ENCODE measurements around the gene MGAT5B. TPM values are rescaled to one million over a fixed set of nuclear protein-coding genes. Genes with fewer than 3 reads are reported as not detected.

MGAT5B gene
- total RNA-seq, 1 donor from 2014 or later, result 6.3 TPM

DNA sequence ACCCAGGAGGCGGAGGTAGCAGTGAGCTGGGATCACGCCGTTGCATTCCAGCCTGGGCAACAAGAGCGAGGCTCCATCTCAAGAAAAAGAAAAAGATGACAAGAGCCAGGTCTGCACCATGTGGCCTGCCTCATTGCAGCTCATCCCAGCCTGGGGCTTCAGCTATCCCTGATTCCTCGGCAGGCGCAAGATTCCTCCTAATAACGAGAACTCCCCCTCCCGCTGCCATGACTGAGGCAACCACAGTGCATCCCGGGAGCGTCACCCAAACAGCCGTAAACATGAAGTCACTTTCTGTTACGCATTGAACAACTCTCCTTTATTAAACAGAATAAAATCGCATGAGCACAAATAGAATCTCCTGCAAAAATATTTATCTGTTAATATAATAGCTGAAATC, 120.6 kb downstream of the MGAT5B start:
- Histone ChIP-seq H3K9ac (ENCODE audit: low read length) (no peak overlapping the region), H3K27ac (ENCODE audit: low read depth, low read length) (no peak overlapping the region), H3K4me3 (ENCODE audit: insufficient read depth, low read depth, low read length) (no peak overlapping the region), H3K9me3 (ENCODE audit: insufficient read depth, low read depth, low read length) (no peaks in the 10 kb centered on the region), H3K4me2 (ENCODE audit: low read length) (no peak overlapping the region), H2AFZ (ENCODE audit: low read depth, low read length) (no peak overlapping the region), H4K20me1 (ENCODE audit: insufficient read depth, low read length) (no peaks in the 10 kb centered on the region), H3K36me3 (ENCODE audit: insufficient read depth, low read length) (no peaks in the 10 kb centered on the region), H3K79me2 (ENCODE audit: insufficient read depth, low read length) (no peaks in the 10 kb centered on the region), H3K4me1 (ENCODE audit: insufficient read depth, low read length) (no peaks in the 10 kb centered on the region), H3K27me3 (ENCODE audit: insufficient read depth, low read length) (peaks cover 7% of the 10 kb centered on the region)
- H3K27ac Mint-ChIP-seq (ENCODE audit: unreplicated experiment), result no peak overlapping the region
- H3K4me1 Mint-ChIP-seq (ENCODE audit: low read depth, unreplicated experiment), result no peaks in the 10 kb centered on the region
- FAIRE-seq, result no peak
- DNase-seq (ENCODE audit: low read depth), result no peak
- TF ChIP-seq CTCF (IDR thresholded peaks at IDR 0.05; ENCODE audit: insufficient read depth, low read depth, low read length) (no peak), EZH2 (IDR thresholded peaks at IDR 0.05; ENCODE audit: insufficient read depth, low read length) (no peak)
- no peaks in the 10 kb centered on the region for H3K9me3 Mint-ChIP-seq (ENCODE audit: unreplicated experiment)
- no peak overlapping the region for H3K4me3 Mint-ChIP-seq (ENCODE audit: unreplicated experiment)
- H3K27me3 Mint-ChIP-seq (ENCODE audit: low read depth, unreplicated experiment), result peaks cover 50% of the 10 kb centered on the region
- H3K36me3 Mint-ChIP-seq (ENCODE audit: low read depth, unreplicated experiment), result no peaks in the 10 kb centered on the region

GRCh38 chr17:76989519-76989918, 121.3 kb downstream of the MGAT5B start:
- H3K9me3 Mint-ChIP-seq (ENCODE audit: unreplicated experiment), result no peaks in the 10 kb centered on the region
- Histone ChIP-seq H3K79me2 (ENCODE audit: insufficient read depth, low read length) (no peaks in the 10 kb centered on the region), H3K4me2 (ENCODE audit: low read length) (no peak overlapping the region), H3K9me3 (ENCODE audit: insufficient read depth, low read depth, low read length) (no peaks in the 10 kb centered on the region), H3K9ac (ENCODE audit: low read length) (no peak overlapping the region), H3K4me3 (ENCODE audit: insufficient read depth, low read depth, low read length) (no peak overlapping the region), H3K27ac (ENCODE audit: low read depth, low read length) (no peak overlapping the region), H2AFZ (ENCODE audit: low read depth, low read length) (no peak overlapping the region), H3K4me1 (ENCODE audit: insufficient read depth, low read length) (no peaks in the 10 kb centered on the region), H3K36me3 (ENCODE audit: insufficient read depth, low read length) (no peaks in the 10 kb centered on the region), H4K20me1 (ENCODE audit: insufficient read depth, low read length) (no peaks in the 10 kb centered on the region), H3K27me3 (ENCODE audit: insufficient read depth, low read length) (peaks cover 7% of the 10 kb centered on the region)
- H3K27ac Mint-ChIP-seq (ENCODE audit: unreplicated experiment), result no peak overlapping the region
- DNase-seq (ENCODE audit: low read depth) (no peak), FAIRE-seq (no peak)
- H3K36me3 Mint-ChIP-seq (ENCODE audit: low read depth, unreplicated experiment), result no peaks in the 10 kb centered on the region
- TF ChIP-seq CTCF (IDR thresholded peaks at IDR 0.05; ENCODE audit: insufficient read depth, low read depth, low read length) (no peak), EZH2 (IDR thresholded peaks at IDR 0.05; ENCODE audit: insufficient read depth, low read length) (no peak)
- H3K4me1 Mint-ChIP-seq (ENCODE audit: low read depth, unreplicated experiment), result peaks cover 4% of the 10 kb centered on the region
- H3K27me3 Mint-ChIP-seq (ENCODE audit: low read depth, unreplicated experiment), result peaks cover 50% of the 10 kb centered on the region
- no peak overlapping the region for H3K4me3 Mint-ChIP-seq (ENCODE audit: unreplicated experiment)

GRCh38 chr17:76992891-76993290, 124.7 kb downstream of the MGAT5B start:
- no peak overlapping the region for H3K4me3 ChIP-seq (ENCODE audit: insufficient read depth, low read depth, low read length)
- FAIRE-seq (no peak), DNase-seq (ENCODE audit: low read depth) (no peak)
- no peak overlapping the region for H3K9ac ChIP-seq (ENCODE audit: low read length)
- no peak overlapping the region for H3K4me2 ChIP-seq (ENCODE audit: low read length)
- no peaks in the 10 kb centered on the region for H3K36me3 ChIP-seq (ENCODE audit: insufficient read depth, low read length)
- no peaks in the 10 kb centered on the region for H3K79me2 ChIP-seq (ENCODE audit: insufficient read depth, low read length)
- Mint-ChIP-seq H3K4me3 (ENCODE audit: unreplicated experiment) (no peak overlapping the region), H3K27ac (ENCODE audit: unreplicated experiment) (no peak overlapping the region), H3K36me3 (ENCODE audit: low read depth, unreplicated experiment) (no peaks in the 10 kb centered on the region), H3K27me3 (ENCODE audit: low read depth, unreplicated experiment) (peaks cover 40% of the 10 kb centered on the region), H3K9me3 (ENCODE audit: unreplicated experiment) (no peaks in the 10 kb centered on the region), H3K4me1 (ENCODE audit: low read depth, unreplicated experiment) (peaks cover 14% of the 10 kb centered on the region)
- H3K4me1 ChIP-seq (ENCODE audit: insufficient read depth, low read length), result peaks cover 1% of the 10 kb centered on the region
- no peak overlapping the region for H2AFZ ChIP-seq (ENCODE audit: low read depth, low read length)
- TF ChIP-seq CTCF (IDR thresholded peaks at IDR 0.05; ENCODE audit: insufficient read depth, low read depth, low read length), result no peak
- TF ChIP-seq EZH2 (IDR thresholded peaks at IDR 0.05; ENCODE audit: insufficient read depth, low read length), result no peak
- H4K20me1 ChIP-seq (ENCODE audit: insufficient read depth, low read length), result no peaks in the 10 kb centered on the region
- H3K9me3 ChIP-seq (ENCODE audit: insufficient read depth, low read depth, low read length), result no peaks in the 10 kb centered on the region
- H3K27me3 ChIP-seq (ENCODE audit: insufficient read depth, low read length), result peaks cover 7% of the 10 kb centered on the region
- no peak overlapping the region for H3K27ac ChIP-seq (ENCODE audit: low read depth, low read length)

All from astrocyte (in vitro differentiated cells and primary cell).